HG03457 (cell line): ENCODE data around the gene ARHGAP15.
A peak's percentile ranks its signal among the peaks of the same experiment; 100 is the strongest.

Source experiments
- ATAC-seq: cut with Tn5 transposase; IDR thresholded peaks from one replicate; pipeline ENCODE4 v1.9.1; 2021; ENCODE audit warnings: moderate number of reproducible peaks; ENCODE audit not compliant: unreplicated experiment

The ARHGAP15 gene

DNA sequence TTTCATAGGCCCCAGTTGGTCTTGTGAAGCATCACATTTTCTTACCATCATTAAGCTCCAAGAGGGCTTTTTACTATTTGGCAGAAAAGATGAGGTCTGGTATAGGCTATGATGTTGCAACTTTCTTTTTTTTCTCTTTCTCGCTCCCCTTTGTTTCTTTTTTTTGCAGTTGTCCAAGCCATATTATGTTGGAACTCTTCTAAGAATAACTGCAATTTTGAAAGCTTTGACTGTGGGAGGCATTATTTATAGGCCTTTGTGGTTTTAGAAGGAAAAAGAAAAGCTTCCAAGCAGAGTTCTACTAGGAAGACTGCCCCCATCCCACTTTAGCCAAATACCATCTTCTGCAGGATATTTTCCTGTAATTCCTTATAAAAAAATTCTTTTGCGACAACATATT lies 571.6 kb downstream of the ARHGAP15 start:
- no peak for ATAC-seq

DNA sequence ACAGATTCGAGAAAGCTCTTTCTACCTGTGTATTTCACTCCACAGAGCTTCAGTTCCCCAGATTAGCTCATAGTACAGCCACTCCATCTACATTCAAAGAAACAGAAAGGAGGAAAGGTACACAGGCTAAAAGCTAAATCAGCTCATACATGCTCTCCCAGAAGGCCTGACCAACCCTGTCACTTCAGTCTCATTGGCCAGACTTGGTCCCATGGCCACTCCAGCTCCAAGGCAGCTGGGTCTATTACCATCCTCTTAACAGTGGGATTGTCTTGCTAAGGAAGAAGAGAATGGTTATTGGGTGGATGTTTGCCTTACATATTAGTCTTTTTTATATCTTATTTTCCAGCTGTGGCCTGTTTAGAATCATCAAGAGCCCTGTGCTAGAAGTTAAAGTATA lies 572.6 kb downstream of the ARHGAP15 start:
- no peak for ATAC-seq

DNA sequence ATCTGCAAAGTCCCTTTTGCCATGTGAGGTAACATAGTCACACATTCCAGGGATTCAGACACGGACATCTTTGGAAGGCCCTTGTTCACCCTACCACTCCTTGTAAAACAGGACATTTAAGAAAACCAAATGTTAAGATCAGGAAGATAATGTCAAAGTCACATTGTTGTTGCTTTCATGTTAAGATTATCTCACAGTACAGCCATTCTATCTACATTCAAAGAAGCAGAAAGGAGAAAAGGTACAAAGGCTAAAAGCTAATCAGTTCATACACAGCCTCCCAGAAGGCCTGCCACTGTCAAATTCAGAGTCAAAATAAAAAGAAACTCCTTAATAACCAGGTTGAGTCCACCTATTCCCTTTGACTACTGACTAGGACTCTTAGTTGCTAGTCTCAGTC lies 573.7 kb downstream of the ARHGAP15 start:
- ATAC-seq = no peak

DNA sequence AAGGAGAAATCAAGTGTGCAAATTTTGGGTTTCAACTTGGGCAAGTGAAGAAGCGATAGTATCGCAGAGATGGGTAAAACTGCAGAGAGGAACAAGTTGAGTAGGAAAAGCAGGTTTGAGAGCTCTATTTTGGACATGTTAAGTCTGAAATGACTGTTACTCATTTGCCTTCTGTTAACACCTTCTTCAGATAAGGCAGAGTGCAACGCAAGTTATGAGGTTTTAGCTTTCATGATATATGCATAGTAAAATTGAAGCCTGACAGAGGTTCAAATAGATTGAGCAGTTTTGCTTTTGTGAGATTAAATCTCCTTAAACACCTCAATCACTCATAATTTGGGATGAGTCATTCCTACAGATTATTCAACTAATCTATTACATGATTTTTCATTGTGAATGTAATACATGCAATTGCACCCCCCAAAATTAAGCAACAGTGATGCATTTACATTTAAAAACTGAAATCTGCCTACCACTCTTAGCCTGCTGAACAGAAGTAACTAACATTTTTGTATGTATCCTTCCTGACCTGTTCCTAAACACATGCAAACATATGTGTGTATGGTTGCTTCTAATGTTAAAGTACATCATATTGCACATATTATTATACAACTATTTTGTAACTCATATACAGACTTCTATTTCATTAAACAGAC lies 575.4 kb downstream of the ARHGAP15 start:
- ATAC-seq = peak; percentile 65

DNA sequence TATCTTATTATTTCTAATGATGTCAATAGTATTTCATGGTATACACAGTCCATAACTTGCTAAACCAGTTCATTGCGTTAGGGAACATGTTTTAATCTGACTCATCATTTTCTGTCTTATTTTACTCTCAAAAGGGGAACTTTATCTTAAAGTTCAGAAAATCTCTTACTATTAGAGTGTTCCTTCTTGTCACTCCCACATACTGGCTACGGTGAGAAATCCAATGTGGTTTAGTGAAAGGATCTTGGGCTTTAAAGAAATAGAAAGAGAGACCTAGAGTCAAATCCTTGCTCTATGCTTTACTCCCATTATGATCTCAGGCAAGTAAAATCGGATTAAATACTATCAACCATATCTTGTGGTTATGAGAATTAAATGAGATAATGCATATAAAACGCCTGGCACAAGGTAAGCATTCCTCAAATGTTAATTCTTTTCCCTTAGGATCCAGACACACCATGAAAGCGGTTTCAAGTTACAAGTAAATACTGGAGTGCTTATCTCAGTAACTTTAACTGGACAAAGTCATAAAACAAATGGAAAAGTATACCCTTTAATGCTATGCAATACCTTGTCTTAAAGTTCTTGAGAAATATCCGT lies 576.0 kb downstream of the ARHGAP15 start:
- no peak for ATAC-seq

DNA sequence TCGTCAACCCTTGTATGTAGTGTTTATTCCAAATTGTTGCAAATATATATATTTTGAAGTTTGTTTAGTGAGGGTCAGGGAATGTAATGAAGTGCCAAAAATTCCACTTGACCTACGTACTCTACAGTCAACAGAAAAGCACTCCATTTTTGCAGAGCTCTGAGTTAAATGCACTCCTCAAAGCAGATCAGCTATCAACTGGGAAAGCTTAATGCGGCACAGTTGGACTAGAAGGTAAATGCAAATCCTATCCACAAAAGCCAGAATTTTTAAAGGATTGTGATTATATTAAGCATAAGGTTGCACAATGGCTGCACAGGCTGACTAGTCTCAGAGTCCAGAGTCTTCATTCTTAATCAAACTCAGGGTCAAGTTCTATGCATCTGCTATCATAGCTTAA lies 577.1 kb downstream of the ARHGAP15 start:
- ATAC-seq = no peak

DNA sequence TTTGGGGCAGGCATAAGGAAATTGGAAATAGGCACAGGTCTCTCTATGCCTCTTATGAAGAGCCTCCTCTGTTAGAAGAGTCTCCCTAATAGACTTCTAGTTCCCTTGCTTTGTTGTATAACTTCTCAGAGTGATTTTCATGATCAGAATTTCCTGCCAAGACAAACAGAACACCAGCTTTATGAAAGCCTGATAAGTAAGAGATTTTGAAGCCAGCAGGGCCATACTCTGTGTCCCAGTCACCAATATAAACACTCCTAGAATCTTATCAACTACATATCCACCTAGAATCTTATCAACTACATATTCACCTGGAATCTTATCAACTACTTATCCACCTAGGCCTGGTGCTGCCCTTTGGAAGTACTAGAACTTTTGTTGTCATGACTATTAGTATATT lies 579.5 kb downstream of the ARHGAP15 start:
- no peak for ATAC-seq

DNA sequence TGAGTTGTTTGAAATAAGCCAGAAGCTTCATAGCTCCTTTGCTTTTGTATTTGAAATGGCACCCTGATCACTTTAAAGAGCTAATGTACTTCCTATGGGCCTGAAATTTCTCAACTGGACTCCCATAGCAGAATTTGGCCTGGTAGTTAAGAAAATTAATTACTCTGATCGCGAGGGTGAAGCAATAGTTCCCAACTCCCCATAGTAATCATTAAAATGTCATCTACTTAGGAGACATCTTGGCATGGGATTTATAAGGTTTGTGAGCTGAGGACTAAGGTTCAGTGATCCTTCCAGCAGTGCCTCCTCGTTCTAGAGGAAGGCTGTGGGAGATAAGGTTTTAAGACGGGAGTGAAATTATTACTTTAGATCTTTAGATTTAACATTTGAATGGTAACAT lies 581.0 kb downstream of the ARHGAP15 start:
- no peak for ATAC-seq

DNA sequence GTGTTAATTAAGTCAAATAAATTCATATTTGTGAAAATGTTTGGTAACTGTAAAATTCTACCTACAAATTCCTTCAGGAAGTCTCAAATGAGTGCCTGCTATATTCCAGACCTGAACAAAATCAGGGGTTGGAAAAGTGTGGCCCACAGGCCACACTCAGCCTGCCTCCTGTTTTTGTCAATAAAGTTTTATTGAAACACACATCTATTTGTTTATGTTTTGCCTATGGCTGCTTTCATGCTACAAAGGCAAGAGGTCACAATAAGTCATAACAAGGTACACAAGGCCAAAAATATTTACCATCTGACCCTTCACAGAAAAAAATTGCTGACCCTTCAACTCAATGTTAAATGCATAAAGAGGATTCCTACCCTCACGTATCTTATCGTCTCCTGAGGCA lies 581.7 kb downstream of the ARHGAP15 start:
- no peak for ATAC-seq

DNA sequence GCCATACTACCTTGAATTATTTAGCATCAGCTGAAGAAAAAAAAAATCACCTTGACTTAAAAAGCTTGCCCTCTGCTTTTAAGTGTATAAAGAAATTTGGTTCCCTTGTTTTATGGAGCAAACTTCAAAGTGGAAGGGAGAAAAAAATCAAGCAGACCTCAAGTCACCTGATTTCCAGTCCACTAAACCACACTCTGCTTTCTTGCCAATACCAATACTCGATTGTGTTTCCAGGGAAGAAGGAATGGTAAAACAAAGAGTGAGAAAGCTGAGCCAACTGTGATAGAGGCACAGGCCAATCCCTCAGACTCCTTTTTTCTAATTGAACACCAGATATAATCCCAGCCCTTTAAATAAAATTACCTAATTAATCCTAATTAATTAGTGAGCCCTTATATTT lies 587.3 kb downstream of the ARHGAP15 start:
- ATAC-seq = no peak

DNA sequence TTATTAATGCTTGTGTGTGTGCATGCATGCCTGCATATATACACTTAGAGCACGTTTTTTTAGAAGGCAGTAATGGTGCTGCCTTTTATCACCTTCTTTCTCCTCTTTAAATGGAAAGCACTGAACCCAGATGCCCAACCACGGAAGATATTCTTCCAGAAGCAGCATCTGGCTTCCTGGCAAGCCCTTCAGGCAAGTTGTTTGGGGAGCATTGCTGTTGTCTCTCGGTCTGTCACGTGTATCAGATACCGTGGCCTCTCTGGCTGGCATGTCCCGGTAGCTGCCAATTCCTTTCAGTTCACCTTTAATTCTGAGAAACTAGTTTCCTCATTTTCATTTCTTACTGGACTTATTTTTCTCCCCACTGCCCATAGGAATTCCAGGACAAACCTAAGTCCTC lies 587.8 kb downstream of the ARHGAP15 start:
- no peak for ATAC-seq

DNA sequence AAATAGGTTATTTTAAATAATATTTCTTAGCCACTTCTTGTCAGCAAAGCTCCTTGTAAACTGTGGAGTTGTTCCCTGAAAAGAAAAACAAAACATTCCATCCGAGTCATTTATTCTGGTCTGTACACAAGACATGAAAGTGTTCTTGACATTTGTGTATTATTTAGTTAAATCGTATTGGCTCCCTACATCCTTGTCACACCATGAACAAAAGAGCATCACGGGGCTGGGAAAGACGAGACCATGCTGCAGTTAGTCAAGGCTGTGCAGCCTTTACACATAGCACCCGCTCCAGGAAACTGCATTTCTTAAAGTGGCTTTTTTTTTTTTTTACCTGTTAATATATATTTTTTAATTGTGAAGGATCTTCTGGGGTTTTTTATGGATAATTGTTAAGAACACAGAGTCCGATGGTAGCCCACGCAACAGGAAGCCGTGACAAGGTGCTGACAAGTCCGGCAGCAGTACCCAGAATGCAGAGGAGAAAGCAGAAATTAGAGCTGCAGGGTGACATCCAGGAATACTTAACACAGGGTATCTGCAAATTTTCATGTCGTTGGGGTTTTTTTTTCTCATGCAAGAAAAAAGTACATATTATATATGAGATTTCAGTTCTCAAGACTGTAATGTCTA lies 588.4 kb downstream of the ARHGAP15 start:
- no peak for ATAC-seq

DNA sequence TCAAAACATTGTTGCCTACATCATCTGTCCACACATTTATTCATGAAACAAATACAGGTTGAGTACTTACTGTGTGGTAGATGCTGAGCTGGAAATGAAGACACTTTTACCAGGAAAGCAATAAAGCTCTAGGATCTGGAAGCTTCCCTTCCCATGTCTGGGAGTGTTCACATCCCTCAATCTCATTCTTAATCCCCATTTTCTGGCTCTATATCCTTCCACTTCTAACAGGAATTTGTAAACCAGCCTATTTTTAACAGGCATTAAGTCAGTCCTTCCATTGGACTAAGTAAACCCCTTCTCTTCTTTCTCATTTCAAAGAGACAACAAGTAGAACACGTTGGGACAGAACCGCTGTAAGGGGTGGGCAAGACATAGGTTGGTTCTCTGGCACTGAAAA lies 589.5 kb downstream of the ARHGAP15 start:
- ATAC-seq = no peak

DNA sequence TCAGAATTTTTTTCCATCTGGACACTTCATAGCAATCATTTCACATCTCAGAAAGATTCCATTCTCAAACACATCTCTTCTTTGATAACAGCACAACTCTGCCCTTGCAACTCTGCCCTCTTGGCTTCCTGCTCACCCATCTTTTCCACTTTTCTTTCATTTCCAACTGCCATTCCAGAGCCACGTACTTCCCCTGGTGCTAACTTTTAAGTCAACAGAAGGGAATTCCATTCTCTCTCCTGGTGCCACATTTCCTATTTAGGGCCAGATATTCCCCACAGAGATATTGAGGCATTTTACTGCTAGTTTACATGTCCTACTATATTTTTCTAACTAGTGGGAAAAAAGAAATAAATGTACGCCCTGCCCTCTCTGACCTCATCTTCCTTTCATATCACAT lies 590.2 kb downstream of the ARHGAP15 start:
- no peak for ATAC-seq

DNA sequence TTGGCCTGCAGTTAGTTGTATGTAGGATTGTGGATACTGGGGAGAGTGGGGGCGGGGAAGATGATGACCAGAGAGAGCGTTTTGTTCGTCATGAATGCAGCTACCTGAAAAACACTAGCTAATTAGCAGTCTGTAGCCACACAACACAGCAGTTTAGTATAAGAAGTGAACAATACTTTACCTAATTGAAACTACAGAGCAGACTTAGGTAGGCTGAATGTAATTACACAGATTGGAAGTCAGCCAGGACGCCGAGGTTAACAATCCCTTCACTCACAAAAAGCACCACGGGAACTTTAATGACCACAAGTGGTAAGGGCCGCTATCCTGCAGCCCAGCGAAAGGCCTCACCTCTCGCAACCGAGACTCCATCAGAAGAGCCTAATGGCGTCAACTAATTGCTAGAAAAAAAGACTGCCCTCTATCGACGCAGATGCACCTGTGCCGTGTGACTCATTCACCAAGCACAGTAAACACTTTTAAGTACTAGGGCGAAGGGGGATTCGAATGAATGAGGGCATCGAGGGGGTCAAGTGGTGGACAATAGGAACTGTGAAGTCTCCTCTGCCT lies 591.0 kb downstream of the ARHGAP15 start:
- no peak for ATAC-seq

DNA sequence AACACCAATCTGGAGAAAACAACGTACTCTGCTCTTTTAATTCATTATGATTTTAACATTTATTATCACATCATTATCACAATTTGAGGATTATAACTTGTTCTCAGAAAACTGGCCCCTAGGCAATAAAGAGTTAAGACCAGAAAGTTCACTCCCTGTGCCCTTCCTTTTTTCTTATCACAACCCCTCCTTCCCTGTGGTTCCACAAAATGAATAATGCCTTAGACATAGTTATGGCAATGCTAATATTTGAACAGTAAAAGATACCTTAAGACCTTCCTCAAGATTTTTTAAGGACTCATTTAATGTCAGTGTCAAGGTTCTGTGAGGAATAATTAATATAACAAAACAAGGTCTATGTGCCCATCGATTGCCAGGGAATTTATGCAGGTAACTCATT lies 596.2 kb downstream of the ARHGAP15 start:
- no peak for ATAC-seq

DNA sequence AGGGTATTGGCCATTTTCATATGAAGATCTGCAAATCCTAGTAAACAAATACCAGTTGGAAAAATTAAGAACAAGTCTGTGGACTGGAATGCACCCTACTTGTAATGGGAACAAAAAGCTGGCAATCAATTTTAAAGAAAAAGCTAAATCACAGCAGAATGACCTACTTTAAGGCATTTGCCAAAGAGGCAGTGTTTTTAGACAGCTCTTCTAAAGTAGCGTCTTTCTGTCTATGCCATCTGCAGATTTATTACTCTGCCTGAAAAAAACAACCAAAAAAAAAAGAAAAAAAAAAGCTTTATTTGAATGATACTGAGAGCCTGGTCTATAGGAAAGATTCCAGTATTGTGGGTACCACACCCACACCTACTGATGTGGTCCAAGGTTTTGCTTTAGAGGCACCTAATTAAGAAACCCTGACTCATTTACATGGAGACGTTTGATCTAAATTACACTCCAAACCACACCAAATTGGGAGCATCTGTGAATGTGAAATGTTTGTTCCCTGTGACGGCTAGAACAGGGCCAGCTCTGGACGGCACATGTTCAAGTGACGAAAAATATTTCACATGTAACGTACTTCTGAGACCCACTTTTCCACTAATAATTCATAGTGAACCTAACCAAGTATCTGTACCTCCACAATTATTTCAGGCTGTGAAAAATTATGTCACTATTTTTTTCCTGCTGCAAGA lies 597.1 kb downstream of the ARHGAP15 start:
- ATAC-seq = no peak

DNA sequence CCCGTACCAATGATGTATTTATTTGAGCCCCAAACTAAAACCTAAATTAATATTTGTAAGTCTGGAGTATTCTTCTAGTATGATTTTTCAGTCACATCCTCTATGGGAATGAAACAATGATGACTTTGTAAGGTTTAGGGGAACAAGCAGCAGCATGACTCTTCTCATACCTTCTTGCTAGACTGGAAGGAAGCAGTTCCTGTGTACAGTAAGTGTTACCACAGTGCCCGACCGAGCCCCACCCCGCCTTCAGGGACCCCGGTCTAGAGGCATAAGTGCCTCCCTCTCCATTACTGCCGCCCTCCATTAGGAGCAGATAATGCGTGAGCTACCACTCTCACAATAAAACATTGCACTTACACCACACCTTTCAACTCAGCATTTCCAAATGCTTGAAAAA lies 599.3 kb downstream of the ARHGAP15 start:
- ATAC-seq = no peak

DNA sequence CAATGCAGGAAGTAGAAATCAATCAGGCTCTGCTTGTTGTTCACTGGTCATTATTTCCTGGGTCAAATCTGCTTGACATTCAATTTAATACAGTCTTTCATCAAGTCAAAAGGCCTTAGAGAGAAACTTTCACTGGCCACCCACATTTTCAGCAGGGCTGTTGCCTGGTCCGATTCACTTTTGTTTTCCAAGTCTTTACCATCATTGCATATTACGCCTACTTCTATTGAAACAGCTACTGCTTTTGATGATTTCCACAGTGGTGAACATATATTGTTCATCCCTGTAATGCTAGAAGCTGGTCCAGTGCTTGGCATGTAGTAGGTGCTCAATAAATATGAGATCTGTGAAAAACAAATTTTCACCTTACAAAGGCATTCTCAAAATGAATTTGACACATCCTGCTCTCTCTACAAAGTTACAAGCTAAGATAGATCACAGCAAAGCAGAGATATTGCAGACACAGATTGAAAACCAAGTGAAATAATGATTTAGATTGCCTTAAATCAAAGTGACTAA lies 600.1 kb downstream of the ARHGAP15 start:
- no peak for ATAC-seq

DNA sequence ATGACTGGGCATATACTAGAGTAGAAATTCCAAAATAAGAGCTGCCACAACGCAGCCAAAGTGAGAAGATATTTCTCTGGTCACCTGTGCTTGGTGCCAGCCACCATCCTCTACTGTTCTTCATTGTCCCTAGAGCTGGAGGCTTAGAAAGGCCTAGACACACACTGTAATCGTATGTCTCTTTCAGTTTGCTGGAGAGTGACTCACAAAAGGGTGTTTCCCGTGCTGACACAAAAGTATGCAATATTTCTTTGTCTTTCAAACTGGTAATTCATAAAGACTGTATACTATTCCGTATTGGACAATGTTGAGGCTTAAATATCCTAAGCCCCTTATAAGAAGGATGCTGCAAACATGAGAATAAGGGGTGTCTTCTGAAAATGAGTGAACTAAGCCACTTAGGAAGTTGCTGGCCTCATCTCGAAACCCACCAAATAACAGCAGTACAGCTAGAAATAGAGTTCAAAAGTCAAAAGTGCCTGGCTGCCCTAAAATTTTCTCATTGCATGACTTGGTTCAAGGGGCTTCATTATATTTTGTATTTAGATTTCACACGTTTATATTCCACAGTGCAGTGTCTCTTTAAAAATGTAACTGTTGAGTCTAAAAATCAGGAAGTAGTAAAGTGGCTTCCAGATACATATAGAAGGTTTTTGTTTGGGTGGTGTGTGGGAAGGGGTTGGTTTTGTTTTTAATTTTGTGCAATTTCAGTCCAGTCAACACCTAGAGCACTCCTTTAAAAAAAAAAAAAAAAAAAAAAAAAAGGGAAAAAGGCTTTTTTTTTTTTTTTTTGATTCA lies 601.1 kb downstream of the ARHGAP15 start:
- ATAC-seq = peak; percentile 74

DNA sequence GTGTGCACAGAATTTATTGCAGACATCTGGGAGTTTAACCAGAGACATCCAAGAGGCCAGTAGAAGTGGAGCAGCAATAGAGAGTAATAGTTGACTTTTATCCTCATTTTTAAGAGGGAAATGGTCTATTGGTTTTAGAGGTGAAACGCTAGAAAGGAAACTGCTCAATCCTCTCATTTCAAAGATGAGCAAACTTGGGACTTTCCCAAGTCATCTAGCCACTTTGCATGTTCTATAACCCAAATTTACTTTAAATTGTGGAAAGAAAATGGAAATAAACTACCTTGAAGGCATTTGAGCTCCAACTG lies 601.7 kb downstream of the ARHGAP15 start:
- peak; percentile 44 for ATAC-seq
